Measurements from ENCODE around the gene INTS13.
A peak's percentile ranks its signal among the peaks of the same experiment; 100 is the strongest.
"Not testable (repeated sequence)": the region's sequence is repeated elsewhere in the genome, so short reads cannot be mapped to it uniquely, and the experiment has no call there.

INTS13 gene

DNA sequence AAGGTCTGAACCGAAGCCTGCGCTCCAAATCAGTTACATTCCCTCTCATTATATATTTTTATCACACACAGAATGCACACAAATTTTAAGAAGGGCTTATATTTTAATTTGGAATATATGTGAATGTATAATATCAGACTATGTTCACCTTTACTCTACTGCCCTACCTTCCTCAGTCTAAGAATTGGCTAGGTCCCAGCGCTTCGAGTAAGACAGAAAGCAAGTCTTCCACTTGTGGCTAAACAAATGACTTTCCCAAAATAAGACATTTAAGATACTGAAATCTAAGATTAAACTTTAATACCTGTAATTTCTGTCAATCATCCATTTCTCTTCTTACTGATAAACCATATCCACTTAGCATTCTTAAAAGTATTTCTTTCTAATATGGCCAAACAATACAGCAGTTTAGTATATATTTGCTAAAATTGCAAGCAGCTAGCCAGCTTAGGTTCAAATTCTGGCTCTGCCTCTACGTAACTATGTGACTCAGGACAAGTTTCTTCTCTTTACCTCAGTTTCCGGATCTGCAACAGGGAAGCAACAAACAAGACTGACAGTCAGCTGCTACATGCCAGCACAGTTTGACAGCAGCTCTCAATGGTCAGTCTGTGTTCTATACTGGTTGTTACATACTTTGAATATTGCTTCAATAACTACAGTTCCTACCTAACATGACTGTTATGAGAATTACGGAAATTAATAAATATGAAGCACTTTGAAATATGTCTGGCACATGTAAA is 2.0 kb downstream of the INTS13 start:
- DNase-seq = no peak

DNA sequence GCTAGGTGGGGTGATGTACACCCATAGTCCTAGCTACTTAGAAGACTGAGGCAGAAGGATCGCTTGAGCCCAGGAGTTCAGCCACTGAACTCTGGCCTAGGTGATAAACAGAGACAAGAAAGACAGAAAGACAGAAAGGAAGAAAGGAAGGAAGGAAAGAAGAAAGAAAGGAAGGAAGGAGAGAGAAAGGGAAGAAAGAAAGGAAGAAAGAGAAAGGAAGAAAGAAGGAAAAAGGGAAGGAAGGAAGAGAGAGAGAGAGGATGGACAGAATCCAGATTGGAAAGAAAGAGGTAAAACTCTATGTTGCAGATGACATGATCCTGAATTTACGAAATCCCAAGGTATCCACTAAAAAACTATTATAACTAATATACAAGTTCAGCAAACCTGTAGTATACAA is 8.2 kb downstream of the INTS13 start:
- DNase-seq = no peak

GRCh38 chr12:26928661-26929060 is 9.1 kb downstream of the INTS13 start:
- DNase-seq = no peak

- DNase-seq = no peak
Measured at GRCh38 chr12:26921886-26922285, 15.9 kb downstream of the INTS13 start.

- no peak for DNase-seq
Measured at GRCh38 chr12:26919216-26919555, 18.6 kb downstream of the INTS13 start.

DNA sequence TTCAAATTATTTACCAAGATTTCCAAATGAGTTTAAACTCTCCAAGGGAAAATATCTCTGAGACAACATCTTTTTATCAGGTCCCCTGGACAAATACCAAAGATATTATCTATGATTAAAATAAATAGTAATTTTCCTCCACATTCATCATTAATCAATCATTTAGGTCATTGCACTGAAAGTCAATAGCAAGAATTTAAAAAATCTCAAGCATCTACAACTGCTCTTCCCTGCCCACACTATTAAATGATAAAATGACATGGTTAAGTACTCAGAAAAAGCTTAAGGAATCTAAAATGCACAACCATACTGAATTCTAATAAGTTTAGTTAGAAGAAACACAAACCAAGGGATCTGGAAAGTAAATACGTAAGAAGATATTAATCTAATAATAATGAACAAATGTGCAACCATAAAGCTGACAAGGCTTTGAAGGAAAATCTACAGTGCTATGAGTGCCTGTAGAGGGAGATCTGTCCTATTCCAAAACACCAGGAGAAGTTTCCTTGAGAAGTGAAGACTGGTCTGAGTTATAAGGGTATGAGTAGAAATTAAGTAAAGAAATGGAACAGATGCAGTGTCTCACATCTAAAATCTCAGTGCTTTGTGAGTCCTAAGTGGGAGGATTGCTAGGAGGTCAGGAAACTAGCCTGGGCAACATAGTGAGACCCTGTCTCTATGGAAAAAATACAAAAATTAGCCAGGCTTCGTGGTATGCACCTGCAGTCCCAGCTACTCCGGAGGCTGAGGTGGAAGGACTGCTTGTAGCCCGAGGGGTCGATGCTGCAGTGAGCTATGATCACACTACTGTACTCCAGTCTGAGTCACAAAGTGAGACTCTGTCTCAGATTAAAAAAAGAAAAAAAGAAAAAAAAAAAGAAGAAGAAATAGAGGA is 19.2 kb downstream of the INTS13 start:
- DNase-seq = no peak

- DNase-seq = no peak
Measured at GRCh38 chr12:26906704-26907103, 31.1 kb downstream of the INTS13 start.

- no peak for DNase-seq
Measured at GRCh38 chr12:26906024-26906423, 31.8 kb downstream of the INTS13 start.

DNA sequence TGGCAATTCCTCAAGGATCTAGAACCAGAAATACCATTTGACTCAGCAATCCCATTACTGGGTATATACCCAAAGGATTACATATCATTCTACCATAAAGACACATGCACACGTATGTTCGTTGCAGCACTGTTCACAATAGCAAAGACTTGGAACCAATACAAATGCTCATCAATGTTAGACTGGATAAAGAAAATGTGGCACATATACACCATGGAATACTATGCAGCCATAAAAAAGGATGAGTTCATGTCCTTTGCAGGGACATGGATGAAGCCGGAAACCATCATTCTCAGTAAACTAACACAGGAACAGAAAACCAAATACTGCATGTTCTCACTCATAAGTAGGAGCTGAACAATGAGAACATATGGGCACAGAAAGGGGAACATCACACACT is 34.4 kb downstream of the INTS13 start:
- DNase-seq = not testable (repeated sequence)

DNA sequence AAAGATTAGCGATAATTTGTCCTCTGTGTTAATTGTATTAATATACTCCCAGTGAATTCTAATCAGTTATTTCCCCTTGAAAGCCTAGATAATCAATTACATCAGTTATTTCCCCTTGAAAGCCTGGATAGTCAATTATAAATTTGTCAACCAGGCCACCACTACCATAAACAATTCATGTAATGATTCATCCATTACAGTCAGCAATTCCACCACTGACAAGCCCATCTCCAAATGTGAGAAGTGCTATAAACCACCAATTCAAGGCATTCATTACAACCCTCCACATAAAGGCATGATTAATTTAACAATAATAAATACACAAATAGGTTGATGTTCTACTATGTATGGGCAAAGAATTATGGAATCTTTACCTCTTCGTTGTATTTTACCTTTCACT is 40.9 kb downstream of the INTS13 start:
- no peak for DNase-seq

- no peak for DNase-seq
Measured at GRCh38 chr12:26895672-26896071, 42.1 kb downstream of the INTS13 start.

GRCh38 chr12:26891704-26892103 is 46.1 kb downstream of the INTS13 start:
- no peak for DNase-seq

- no peak for DNase-seq
Measured at GRCh38 chr12:26890784-26891183, 47.0 kb downstream of the INTS13 start.

DNA sequence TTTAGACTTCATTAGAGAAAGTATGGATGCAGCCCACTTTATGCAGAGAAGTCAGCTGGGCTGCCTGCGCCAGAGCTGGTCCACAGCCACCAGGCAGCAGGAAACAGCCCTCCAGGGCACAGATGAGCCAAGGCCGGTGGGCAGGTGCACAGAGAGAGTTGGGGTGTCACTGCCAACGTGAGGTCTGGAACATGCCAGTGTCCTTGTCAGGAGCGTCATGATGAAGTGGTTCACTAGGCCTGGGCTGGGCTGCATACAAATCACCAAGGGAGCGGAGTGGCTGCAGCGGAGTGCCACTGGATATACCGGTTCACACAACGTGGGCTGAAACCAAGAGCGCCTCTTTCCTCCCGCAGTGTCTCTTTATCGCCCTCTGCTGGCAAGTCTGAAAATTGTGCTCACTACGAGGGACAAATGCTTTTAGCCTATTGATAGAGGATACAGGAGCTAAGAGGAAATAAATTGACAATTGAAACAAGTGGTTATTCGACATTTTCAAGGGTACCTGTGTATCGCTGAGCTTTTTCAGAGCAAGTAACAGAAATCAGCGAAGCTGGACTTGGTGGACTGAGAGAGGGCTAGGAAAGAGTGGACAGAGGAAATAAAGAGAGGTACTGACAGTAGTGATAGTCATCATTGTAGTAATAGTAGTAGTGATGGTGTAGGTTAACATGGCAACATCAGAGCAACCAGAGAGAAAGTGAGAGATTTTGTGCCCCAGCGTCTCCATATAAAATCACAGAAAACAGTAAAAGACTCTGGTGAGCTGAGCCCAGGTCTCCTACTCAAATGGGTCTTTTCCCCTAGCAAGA is 52.8 kb downstream of the INTS13 start:
- DNase-seq = peak; percentile 15 to 73 (median 57)

GRCh38 chr12:26880625-26881024 is 57.2 kb downstream of the INTS13 start:
- no peak for DNase-seq

DNA sequence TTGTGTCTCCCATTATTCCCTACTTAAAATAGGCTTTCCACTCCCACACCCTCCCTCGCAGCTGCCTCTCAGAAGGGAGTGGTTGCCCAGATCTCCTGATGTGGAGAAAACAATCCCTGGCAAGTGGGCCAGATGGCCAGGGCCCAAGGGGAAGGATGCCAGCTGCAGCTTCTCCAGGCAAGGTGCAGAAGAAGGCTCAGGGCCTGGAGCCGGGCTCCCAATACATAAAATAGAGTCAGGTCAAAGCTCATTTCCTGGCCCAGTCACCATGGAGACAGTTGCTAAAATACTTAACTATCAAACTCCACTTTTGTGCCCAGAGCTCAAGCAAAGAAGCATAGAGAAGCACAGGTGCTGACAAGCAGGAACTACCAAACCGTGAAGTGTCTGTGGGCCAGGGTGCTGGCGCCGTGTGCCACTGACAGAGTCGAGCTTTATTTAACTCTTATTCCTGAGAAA is 59.1 kb downstream of the INTS13 start:
- no peak for DNase-seq

DNA sequence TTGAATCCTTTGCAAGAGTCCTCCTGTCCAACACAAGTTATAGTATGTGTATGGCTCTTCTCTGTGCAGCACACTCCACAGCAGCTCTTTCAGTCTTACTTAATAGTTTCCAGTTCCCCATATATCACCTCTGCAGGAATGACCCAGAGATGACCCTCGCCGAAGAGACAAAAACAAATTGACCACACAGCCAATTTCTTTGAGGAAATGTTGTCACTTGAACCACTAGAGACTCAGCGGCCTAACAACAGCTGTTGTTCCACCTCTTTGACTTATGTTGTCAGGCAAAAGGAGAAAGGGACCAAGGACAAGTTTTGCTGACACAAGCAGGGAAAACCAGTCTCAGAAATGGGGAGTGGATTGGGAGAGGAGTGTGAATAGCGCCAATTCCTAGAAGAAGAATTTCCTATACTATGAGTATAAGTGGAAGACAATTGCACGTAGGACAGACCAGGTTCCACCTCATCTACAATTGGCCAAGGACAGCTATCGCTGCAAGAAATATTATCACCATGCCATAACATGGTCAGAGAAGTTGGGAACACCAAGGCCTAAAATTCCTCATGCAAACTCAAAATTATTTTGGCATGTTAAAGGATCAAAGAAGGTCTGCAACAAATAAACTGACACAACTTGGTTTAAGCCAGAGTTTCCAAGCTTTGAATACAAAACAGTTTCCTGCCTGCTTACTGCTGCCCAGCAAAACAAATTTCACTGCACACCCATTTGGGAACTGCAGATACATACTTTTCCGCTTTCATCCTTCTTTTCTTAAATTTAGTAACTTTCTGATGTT is 63.1 kb downstream of the INTS13 start:
- no peak for DNase-seq

DNA sequence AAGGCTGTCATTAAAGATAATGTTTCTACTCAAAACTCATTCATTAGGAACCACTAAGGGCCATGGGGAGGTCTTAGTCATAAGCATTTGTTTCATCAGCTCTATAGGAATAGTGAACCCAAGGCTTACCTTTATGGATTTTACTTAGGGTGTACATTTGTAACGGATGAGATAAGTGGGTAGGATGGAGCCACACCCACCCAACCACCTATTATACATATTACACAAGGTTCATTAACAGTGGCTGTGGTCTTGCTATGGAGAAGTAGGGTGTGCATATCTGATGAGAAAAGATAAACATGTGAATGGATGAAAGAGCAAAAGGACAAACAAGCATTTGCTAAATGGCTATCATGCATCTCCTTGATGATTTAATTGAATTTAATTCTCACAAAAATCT is 65.2 kb downstream of the INTS13 start:
- no peak for DNase-seq

GRCh38 chr12:26871985-26872384 is 65.8 kb downstream of the INTS13 start:
- no peak for DNase-seq

GRCh38 chr12:26870491-26871419 is 67.0 kb downstream of the INTS13 start:
- DNase-seq = no peak

DNA sequence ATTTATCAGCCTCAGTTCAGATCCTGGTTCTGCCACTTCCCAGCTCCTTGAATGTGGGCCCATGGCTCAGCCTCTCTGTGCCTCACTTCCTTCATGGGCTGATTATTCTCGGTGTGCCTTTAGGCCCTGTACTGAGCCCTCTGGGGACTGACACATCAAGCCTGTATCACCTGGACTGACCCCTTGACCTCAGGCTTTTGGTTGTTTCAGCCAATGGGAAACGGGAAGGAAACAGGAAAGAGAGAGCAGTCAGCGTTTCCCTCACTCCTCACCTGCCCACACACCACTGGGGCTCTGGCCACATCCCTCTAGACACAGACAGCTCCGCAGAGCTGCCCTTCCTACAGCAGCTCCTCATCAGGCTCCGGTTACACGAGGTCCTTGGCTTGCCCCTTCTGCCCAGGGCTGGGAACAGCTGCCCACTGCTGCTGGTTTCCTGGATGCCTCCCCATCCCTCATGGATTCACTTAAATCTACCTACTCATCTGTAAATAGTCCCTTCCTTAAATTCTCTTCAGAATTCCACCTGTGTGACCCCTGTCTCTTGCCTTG is 67.8 kb downstream of the INTS13 start:
- DNase-seq = no peak

Measured in activated naive CD4-positive, alpha-beta T cell (primary cell).